GM23248 (cell line): ENCODE results near the gene APOBEC3H.
"Not testable (repeated sequence)": the region's sequence is repeated elsewhere in the genome, so short reads cannot be mapped to it uniquely, and the experiment has no call there.

Experiments used
- EZH2 ChIP-seq: fragments of 200-600 bp; sonication (generic); IDR thresholded peaks from 2 replicates; pipeline ENCODE4 v1.6.1; 2018; ENCODE audit warnings: antibody characterized with exemption, mild to moderate bottlenecking; ENCODE audit not compliant: insufficient read depth, poor library complexity, severe bottlenecking
- EZH2phosphoT487 ChIP-seq: fragments of 200-600 bp; sonication (generic); IDR thresholded peaks from 2 replicates; pipeline ENCODE4 v1.6.1; 2018; ENCODE audit warnings: antibody characterized with exemption, moderate library complexity, mild to moderate bottlenecking, low read depth; ENCODE audit not compliant: insufficient read depth

GRCh38 chr22:39051844-39052495 is 45.1 kb upstream of the APOBEC3H start:
- TF ChIP-seq EZH2, EZH2phosphoT487: not testable (repeated sequence)
